ENCODE results near the gene SYNGR4.

- TF ChIP-seq TEAD4 (CRISPR knock-in tag; IDR thresholded peaks at IDR 0.05) (no peak), MAX (CRISPR knock-in tag; IDR thresholded peaks at IDR 0.05) (no peak), MYBL2 (CRISPR knock-in tag; IDR thresholded peaks at IDR 0.05) (no peak), ATF3 (CRISPR knock-in tag; conservative IDR thresholded peaks at IDR 0.05) (no peak), CTCF (IDR thresholded peaks at IDR 0.05) (no peak), E2F1 (CRISPR knock-in tag; IDR thresholded peaks at IDR 0.05) (no peak), IRF1 (CRISPR knock-in tag; IDR thresholded peaks at IDR 0.05) (no peak), ESRRA (CRISPR knock-in tag; IDR thresholded peaks at IDR 0.05; ENCODE audit: borderline replicate concordance) (no peak)
These were observed 39.4 kb downstream of the SYNGR4 start for GRCh38 chr19:48403606-48404005.

Data from WTC11 (cell line).